ENCODE data around the gene RASSF1.

The RASSF1 gene

GRCh38 chr3:50338965-50339364, 1.7 kb downstream of the RASSF1 start:
- no peak for TF ChIP-seq CTCF (IDR thresholded peaks at IDR 0.05)

- TF ChIP-seq CTCF (IDR thresholded peaks at IDR 0.05), result no peak
Measured at GRCh38 chr3:50337175-50337861, 3.3 kb downstream of the RASSF1 start.

DNA sequence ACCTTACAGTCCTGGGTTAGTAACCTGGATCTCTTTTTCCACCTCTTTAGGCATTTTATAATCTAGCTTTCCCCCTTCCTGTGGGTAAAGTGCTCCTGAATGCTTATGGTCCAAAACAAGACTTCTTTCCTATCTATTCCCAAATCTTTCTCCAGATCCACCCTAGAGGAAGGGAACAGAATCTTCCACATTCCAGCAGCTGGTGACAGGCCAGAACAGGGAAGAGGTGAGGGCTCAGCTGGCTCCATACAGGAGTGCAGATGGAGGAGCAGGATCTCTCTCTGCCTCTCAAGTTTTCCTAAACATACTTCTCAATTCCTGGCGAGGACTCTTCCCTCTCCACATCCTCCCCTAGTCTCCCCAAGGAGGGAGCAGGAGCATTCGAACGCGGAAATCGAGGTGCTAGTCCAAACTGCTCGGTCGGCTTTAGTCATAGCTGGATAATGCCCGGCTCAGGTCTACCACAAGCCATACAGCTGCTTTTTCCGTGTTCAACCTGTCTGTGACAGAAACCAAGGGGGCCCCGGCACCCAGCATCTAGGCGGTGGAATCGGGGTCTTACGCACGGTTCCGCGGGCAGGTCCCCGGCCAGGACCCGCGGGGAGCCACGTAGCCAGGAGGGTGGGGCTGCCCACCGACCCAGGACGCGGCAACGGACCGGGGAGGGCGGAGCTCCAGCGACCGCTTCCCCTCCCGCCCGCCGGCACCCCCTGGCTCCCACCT, 4.0 kb downstream of the RASSF1 start:
- no peak; the same call in 1 of the 2 replicates for TF ChIP-seq CTCF (IDR thresholded peaks at IDR 0.05)

- no peak for TF ChIP-seq CTCF (IDR thresholded peaks at IDR 0.05)
Measured at GRCh38 chr3:50334339-50335075, 6.1 kb downstream of the RASSF1 start.

- no peak for TF ChIP-seq CTCF (IDR thresholded peaks at IDR 0.05)
Measured at GRCh38 chr3:50333744-50334328, 6.8 kb downstream of the RASSF1 start.

DNA sequence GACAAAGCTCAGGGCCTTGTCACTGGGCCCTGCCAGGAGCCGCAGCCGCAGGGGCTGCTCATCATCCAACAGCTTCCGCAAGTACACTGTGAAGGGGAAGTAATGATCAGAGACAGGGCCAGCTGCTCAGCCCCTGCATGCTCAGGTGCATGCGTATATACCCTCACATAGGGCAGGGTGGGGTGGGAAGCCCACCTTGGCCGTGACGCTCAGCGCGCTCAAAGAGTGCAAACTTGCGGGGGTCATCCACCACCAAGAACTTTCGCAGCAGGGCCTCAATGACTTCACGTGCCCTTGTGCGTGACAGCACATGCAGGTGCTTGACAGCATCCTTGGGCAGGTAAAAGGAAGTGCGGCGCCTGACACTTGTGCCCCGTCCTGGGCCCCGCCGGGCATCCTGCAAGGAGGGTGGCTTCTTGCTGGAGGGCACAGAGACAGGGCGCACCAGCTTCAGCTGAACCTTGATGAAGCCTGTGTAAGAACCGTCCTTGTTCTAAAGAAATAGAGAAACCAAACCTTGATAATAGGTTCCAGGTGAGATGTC, 9.2 kb downstream of the RASSF1 start:
- no peak for TF ChIP-seq CTCF (IDR thresholded peaks at IDR 0.05)

DNA sequence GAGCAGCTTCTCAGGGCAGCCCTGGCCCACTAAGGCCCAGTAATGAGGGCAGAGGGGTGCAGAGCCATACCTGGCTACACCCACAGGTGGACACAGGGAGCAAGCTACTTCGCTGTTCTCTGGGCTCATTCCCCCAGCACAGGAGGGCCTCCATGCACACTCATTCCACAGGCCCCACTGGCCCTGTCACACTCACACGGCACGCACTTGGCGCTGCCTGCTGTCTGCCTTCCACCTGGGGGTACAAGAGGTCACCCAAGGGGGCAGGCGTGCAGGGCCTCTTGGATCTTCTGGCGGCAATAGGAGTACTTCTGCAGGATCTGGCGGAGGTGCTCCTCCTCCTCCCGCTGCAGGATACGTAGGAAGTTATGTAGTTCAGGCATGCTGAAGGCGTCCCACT, 10.3 kb downstream of the RASSF1 start:
- no peak for TF ChIP-seq CTCF (IDR thresholded peaks at IDR 0.05)
